Measurements from ENCODE around the gene GATAD2A.

GATAD2A gene

GRCh38 chr19:19404879-19405860, at the start of gene GATAD2A:
Gene GATAD2A (plus strand): TSS chr19:19405675. CDS start chr19:19465346, 59,671 bp downstream.
- ChIA-PET CTCF (interaction anchor here (0.7 to 1.5 kb wide), 2 partner anchors 85 to 1826 kb away, joined by 3 to 4 read pairs; no protein-coding TSS in a partner anchor), POLR2A (ENCODE audit: low non-redundant PET) (interaction anchor here (1.0 to 1.1 kb wide), 2 partner anchors 8 to 40 kb away, joined by 3 to 5 read pairs; no protein-coding TSS in a partner anchor)
- peak within 1 kb of the TSS; percentile 97 for H3K27ac ChIP-seq
- TF ChIP-seq, protein P1, sequence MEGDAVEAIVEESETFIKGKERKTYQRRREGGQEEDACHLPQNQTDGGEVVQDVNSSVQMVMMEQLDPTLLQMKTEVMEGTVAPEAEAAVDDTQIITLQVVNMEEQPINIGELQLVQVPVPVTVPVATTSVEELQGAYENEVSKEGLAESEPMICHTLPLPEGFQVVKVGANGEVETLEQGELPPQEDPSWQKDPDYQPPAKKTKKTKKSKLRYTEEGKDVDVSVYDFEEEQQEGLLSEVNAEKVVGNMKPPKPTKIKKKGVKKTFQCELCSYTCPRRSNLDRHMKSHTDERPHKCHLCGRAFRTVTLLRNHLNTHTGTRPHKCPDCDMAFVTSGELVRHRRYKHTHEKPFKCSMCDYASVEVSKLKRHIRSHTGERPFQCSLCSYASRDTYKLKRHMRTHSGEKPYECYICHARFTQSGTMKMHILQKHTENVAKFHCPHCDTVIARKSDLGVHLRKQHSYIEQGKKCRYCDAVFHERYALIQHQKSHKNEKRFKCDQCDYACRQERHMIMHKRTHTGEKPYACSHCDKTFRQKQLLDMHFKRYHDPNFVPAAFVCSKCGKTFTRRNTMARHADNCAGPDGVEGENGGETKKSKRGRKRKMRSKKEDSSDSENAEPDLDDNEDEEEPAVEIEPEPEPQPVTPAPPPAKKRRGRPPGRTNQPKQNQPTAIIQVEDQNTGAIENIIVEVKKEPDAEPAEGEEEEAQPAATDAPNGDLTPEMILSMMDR (conservative IDR thresholded peaks at IDR 0.05; ENCODE audit: low read depth) = peak; percentile 66
- peak; percentile 85 for DNase-seq (ENCODE audit: low spot score)

DNA sequence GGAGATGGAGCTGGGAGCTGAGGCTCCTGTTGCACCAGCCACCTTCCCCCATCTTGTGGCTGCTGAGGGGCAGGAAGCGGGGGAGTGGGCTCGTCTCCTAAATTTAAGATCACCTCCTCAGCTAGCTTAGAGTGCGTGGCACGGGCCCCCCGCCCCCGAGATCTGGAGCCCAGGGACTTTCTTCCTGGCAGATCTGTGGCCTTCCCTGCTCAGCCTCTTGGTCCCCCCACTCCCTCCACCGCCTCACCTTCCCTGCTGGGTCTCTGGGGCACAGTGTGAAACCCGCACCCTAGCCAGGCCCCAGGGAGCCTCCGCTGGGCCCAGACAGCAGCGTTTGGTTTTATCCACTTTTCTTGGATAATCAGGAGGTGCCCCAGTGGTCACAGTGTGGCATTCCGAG, 49.0 kb upstream of the GATAD2A start:
- TF ChIP-seq, protein P1 (conservative IDR thresholded peaks at IDR 0.05; ENCODE audit: low read depth) = no peak
- POLR2A ChIA-PET (ENCODE audit: low non-redundant PET) = no interaction called here
- CTCF ChIA-PET = interaction anchor here (0.6 kb wide), 1 partner anchor 159 kb away, joined by 3 read pairs; the partner anchor contains the start of gene TSSK6
- peak overlapping the region; percentile 7; the same call in 1 of the 2 replicates for H3K27ac ChIP-seq
- no peak for DNase-seq (ENCODE audit: low spot score)

- no peak for DNase-seq (ENCODE audit: low spot score)
- ChIA-PET CTCF (no interaction called here), POLR2A (ENCODE audit: low non-redundant PET) (no interaction called here)
- TF ChIP-seq, protein P1 (conservative IDR thresholded peaks at IDR 0.05; ENCODE audit: low read depth) = no peak
- peak overlapping the region; percentile 7; the same call in 1 of the 2 replicates for H3K27ac ChIP-seq
Measured at GRCh38 chr19:19356901-19357566, 48.4 kb upstream of the GATAD2A start.

DNA sequence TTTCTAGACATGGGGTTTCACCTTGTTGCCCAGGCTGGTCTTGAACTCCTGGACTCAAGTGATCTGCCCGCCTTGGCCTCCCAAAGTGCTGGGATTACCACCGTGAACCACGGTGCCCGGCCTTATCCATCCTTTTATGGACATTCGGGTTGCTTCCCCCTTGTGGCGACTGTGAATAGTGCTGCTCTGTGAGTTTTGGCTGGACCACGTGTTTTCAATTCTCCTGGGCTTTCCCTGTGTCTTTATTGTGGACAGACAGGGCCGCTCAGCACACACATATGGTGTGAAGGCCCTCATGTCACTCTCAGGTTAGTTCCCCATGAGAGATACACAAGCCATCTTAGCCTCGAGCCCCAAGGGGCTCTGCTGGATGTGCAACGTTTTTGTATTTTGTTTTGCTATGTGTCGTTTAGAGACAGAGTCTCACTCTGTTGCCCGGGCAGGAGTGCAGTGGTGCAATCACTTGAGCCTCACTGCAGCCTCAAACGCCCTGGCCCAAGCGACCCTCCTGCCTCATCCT, 44.3 kb upstream of the GATAD2A start:
- peak overlapping the region; percentile 26 for H3K27ac ChIP-seq
- CTCF ChIA-PET = interaction anchor here (0.6 to 0.7 kb wide), 4 partner anchors 10 to 129 kb away, joined by 3 to 5 read pairs (median 4); no protein-coding TSS in a partner anchor
- POLR2A ChIA-PET (ENCODE audit: low non-redundant PET) = interaction anchor here (0.7 kb wide), 1 partner anchor 224 kb away, joined by 3 read pairs; no protein-coding TSS in a partner anchor
- TF ChIP-seq, protein P1 (conservative IDR thresholded peaks at IDR 0.05; ENCODE audit: low read depth) = peak; percentile 88
- peak; percentile 80 for DNase-seq (ENCODE audit: low spot score)

GRCh38 chr19:19362075-19362474, 43.4 kb upstream of the GATAD2A start:
- CTCF ChIA-PET = no interaction called here
- TF ChIP-seq, protein P1 (conservative IDR thresholded peaks at IDR 0.05; ENCODE audit: low read depth) = no peak
- DNase-seq (ENCODE audit: low spot score) = no peak

More at GRCh38 chr19:19362075-19362474, 43.4 kb upstream of the GATAD2A start:
- POLR2A ChIA-PET (ENCODE audit: low non-redundant PET) = interaction anchor here (0.7 kb wide), 1 partner anchor 47 kb away, joined by 5 read pairs; no protein-coding TSS in a partner anchor
- peak overlapping the region; percentile 26 for H3K27ac ChIP-seq
